GM19043 (cell line): Measurements from ENCODE around the gene CAMSAP1.
A peak's percentile ranks its signal among the peaks of the same experiment; 100 is the strongest.
"Not testable (repeated sequence)": the region's sequence is repeated elsewhere in the genome, so short reads cannot be mapped to it uniquely, and the experiment has no call there.

ENCODE experiments used
- ATAC-seq: cut with Tn5 transposase; IDR thresholded peaks from one replicate; pipeline ENCODE4 v1.9.1; 2021; ENCODE audit warnings: low read depth; ENCODE audit not compliant: unreplicated experiment

The CAMSAP1 gene

GRCh38 chr9:135901031-135901758, 6.2 kb downstream of the CAMSAP1 start:
- no peak for ATAC-seq

- no peak for ATAC-seq
These were observed 8.5 kb downstream of the CAMSAP1 start for GRCh38 chr9:135898634-135899407.

GRCh38 chr9:135896626-135897025, 10.7 kb downstream of the CAMSAP1 start:
- no peak for ATAC-seq

- ATAC-seq, result no peak
These were observed 11.1 kb downstream of the CAMSAP1 start for GRCh38 chr9:135896205-135896604.

GRCh38 chr9:135895202-135895848, 12.0 kb downstream of the CAMSAP1 start:
- no peak for ATAC-seq

GRCh38 chr9:135893104-135893503, 14.2 kb downstream of the CAMSAP1 start:
- ATAC-seq, result no peak

- ATAC-seq, result not testable (repeated sequence)
These were observed 15.0 kb downstream of the CAMSAP1 start for GRCh38 chr9:135892327-135892726.

GRCh38 chr9:135891027-135891631, 16.2 kb downstream of the CAMSAP1 start:
- ATAC-seq, result no peak

- no peak for ATAC-seq
These were observed 16.9 kb downstream of the CAMSAP1 start for GRCh38 chr9:135890190-135891026.

GRCh38 chr9:135889564-135890189, 17.7 kb downstream of the CAMSAP1 start:
- no peak for ATAC-seq

GRCh38 chr9:135888766-135889394, 18.5 kb downstream of the CAMSAP1 start:
- no peak for ATAC-seq

- ATAC-seq, result no peak
These were observed 19.1 kb downstream of the CAMSAP1 start for GRCh38 chr9:135888126-135888765.

GRCh38 chr9:135887585-135888050, 19.7 kb downstream of the CAMSAP1 start:
- ATAC-seq, result peak; percentile 66

GRCh38 chr9:135887021-135887507, 20.3 kb downstream of the CAMSAP1 start:
- ATAC-seq, result no peak

GRCh38 chr9:135886147-135886981, 21.0 kb downstream of the CAMSAP1 start:
- ATAC-seq, result no peak

GRCh38 chr9:135885100-135885853, 22.1 kb downstream of the CAMSAP1 start:
- no peak for ATAC-seq
